ENCODE measurements around the gene SLC14A1. TPM values are rescaled to one million over a fixed set of nuclear protein-coding genes. Genes with fewer than 3 reads are reported as not detected.
A peak's percentile ranks its signal among the peaks of the same experiment; 100 is the strongest.

Gene SLC14A1
- total RNA-seq, 1 donor from 2014 or later: 3.4 TPM

DNA sequence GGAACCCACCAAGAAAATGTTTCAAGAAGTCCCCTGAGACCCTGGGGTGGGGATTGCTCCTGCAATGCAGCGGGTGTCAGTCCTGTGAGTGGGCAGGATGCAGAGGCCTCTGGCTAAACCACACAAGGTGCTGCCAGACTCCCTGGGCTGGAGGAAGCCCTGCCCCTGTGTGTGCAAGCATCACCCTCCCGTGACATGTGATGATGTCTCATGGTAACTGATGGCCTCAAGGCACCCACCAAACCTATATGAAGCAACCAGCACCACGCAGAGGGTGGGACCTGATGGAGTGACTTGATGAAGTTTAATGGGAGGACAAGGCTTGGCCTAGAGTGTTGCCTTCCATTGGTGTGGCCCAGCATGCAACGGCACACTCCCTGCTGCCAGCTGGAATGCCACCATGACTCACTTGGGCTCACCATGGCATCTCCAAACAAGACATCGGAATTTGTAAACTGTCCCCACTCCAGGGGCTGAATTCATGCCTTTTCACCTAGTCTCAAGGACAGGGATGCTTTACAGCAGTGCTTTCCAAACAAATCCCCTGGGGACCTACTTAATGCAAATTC lies 8.7 kb upstream of the SLC14A1 start:
- DNase-seq (ENCODE audit: extremely low spot score in 2 of 2): peak in 1 of 2 donors; percentile 19
- H3K9me3 ChIP-seq: no peaks in the 10 kb centered on the region
- H3K27ac ChIP-seq: no peak overlapping the region
- H3K4me1 ChIP-seq: no peaks in the 10 kb centered on the region
- no peaks in the 10 kb centered on the region for H3K36me3 ChIP-seq
- no peak overlapping the region for H3K4me3 ChIP-seq
- intact Hi-C loops (cut with DNase I): no loop called here
- H3K27me3 ChIP-seq: no peaks in the 10 kb centered on the region
- TF ChIP-seq POLR2AphosphoS5 (IDR thresholded peaks at IDR 0.05; ENCODE audit: insufficient read depth in 1 of 2, low read depth in 1 of 2) (no peak), POLR2A (IDR thresholded peaks at IDR 0.05) (no peak)
- TF ChIP-seq, protein P1, sequence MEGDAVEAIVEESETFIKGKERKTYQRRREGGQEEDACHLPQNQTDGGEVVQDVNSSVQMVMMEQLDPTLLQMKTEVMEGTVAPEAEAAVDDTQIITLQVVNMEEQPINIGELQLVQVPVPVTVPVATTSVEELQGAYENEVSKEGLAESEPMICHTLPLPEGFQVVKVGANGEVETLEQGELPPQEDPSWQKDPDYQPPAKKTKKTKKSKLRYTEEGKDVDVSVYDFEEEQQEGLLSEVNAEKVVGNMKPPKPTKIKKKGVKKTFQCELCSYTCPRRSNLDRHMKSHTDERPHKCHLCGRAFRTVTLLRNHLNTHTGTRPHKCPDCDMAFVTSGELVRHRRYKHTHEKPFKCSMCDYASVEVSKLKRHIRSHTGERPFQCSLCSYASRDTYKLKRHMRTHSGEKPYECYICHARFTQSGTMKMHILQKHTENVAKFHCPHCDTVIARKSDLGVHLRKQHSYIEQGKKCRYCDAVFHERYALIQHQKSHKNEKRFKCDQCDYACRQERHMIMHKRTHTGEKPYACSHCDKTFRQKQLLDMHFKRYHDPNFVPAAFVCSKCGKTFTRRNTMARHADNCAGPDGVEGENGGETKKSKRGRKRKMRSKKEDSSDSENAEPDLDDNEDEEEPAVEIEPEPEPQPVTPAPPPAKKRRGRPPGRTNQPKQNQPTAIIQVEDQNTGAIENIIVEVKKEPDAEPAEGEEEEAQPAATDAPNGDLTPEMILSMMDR (IDR thresholded peaks at IDR 0.05): no peak

- intact Hi-C loops (cut with DNase I): no loop called here
- TF ChIP-seq, protein P1 (IDR thresholded peaks at IDR 0.05): no peak
- TF ChIP-seq POLR2A (IDR thresholded peaks at IDR 0.05) (no peak), POLR2AphosphoS5 (IDR thresholded peaks at IDR 0.05; ENCODE audit: insufficient read depth in 1 of 2, low read depth in 1 of 2) (no peak)
These were observed 4.9 kb upstream of the SLC14A1 start for GRCh38 chr18:45719106-45719505.

DNA sequence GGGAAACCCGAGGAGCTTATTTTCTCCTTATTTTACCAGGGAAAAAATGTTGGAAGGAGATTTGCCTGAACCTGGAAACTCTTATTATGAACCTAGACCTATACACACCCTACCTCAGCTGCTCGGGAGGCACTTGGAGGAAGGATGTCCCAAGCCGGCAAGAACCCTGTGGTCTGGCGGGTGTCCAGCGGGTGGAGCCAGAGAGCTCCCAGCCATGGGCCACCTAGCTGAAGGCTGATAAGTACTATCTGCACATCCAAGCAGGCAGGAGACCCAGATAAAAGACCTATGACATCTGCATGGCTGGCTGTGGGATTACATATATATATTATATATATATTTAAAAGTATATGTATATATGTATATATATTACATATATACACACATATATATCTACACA lies 1.1 kb upstream of the SLC14A1 start:
- TF ChIP-seq, protein P1 (IDR thresholded peaks at IDR 0.05): peak in 1 of 3 experiments; percentile 30
- TF ChIP-seq POLR2A (IDR thresholded peaks at IDR 0.05): no peak
- no peak for TF ChIP-seq POLR2AphosphoS5 (IDR thresholded peaks at IDR 0.05; ENCODE audit: insufficient read depth in 1 of 2, low read depth in 1 of 2)
- no peaks in the 10 kb centered on the region for H3K9me3 ChIP-seq
- no peak overlapping the region for H3K27ac ChIP-seq
- H3K4me1 ChIP-seq: no peaks in the 10 kb centered on the region
- intact Hi-C loops (cut with DNase I): no loop called here
- DNase-seq (ENCODE audit: extremely low spot score in 2 of 2): no peak
- no peak overlapping the region for H3K4me3 ChIP-seq
- no peaks in the 10 kb centered on the region for H3K36me3 ChIP-seq
- H3K27me3 ChIP-seq: no peaks in the 10 kb centered on the region

More at GRCh38 chr18:45719106-45719505, 4.9 kb upstream of the SLC14A1 start:
- Histone ChIP-seq H3K4me3 (no peak overlapping the region), H3K36me3 (no peaks in the 10 kb centered on the region), H3K27me3 (no peaks in the 10 kb centered on the region), H3K27ac (no peak overlapping the region), H3K9me3 (no peaks in the 10 kb centered on the region), H3K4me1 (no peaks in the 10 kb centered on the region)
- DNase-seq (ENCODE audit: extremely low spot score in 2 of 2): no peak

DNA sequence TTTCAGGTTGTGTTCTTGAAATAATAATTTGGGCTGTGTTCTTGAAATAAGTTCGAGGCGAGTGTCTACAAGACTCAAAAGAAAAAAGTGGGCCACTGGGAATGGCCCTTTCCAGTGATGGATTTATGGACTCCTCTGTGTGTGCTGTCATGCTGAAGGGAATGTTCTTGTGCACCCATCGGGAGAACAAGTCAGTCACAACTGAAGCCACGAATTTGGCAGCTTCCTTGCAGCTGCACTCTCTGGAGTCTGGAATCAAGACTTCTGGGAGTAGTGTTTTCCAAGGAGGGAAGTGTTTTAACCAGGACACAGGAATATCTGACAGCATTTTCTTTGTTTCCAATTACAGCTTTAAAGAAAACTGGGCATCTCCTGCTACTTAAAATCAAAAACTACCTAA lies 620 bp downstream of the SLC14A1 start:
- no peak overlapping the region for H3K27ac ChIP-seq
- no peaks in the 10 kb centered on the region for H3K4me1 ChIP-seq
- H3K36me3 ChIP-seq: no peaks in the 10 kb centered on the region
- no peaks in the 10 kb centered on the region for H3K27me3 ChIP-seq
- intact Hi-C loops (cut with DNase I): no loop called here
- H3K4me3 ChIP-seq: no peak overlapping the region
- no peak for DNase-seq (ENCODE audit: extremely low spot score in 2 of 2)
- TF ChIP-seq POLR2A (IDR thresholded peaks at IDR 0.05) (no peak), POLR2AphosphoS5 (IDR thresholded peaks at IDR 0.05; ENCODE audit: insufficient read depth in 1 of 2, low read depth in 1 of 2) (no peak)
- TF ChIP-seq, protein P1 (IDR thresholded peaks at IDR 0.05): no peak
- no peaks in the 10 kb centered on the region for H3K9me3 ChIP-seq

GRCh38 chr18:45725336-45725735 lies 1.4 kb downstream of the SLC14A1 start:
- H3K36me3 ChIP-seq: no peaks in the 10 kb centered on the region
- H3K27me3 ChIP-seq: no peaks in the 10 kb centered on the region
- no peaks in the 10 kb centered on the region for H3K4me1 ChIP-seq
- TF ChIP-seq POLR2A (IDR thresholded peaks at IDR 0.05): no peak
- TF ChIP-seq POLR2AphosphoS5 (IDR thresholded peaks at IDR 0.05; ENCODE audit: insufficient read depth in 1 of 2, low read depth in 1 of 2): no peak
- intact Hi-C loops (cut with DNase I): no loop called here
- no peaks in the 10 kb centered on the region for H3K9me3 ChIP-seq
- DNase-seq (ENCODE audit: extremely low spot score in 2 of 2): no peak
- no peak overlapping the region for H3K27ac ChIP-seq
- H3K4me3 ChIP-seq: no peak overlapping the region

Data from vagina (tissue), 2 donors.